IMR-90 (cell line): ENCODE measurements around the gene ZDHHC14. TPM values are rescaled to one million over a fixed set of nuclear protein-coding genes. Genes with fewer than 3 reads are reported as not detected.

Source experiments
- ATAC-seq: fragments of 200-7000 bp; cut with Tn5 transposase; 2 replicates; pipeline ENCODE4 v1.9.1; 2020; ENCODE audit warnings: low read depth, mild to moderate bottlenecking, moderate library complexity
- BruUV-seq: library from RNA; stranded (reverse); fragments of 400-500 nt; replicated peaks from 2 replicates; lab custom pipeline; 2021; lab: Mats Ljungman, UMichigan
- CTCF ChIA-PET: fragments of 300-600 bp; formaldehyde crosslinking; extraction: SDS; loops from one replicate; lab custom pipeline; 2021; ENCODE audit warnings: antibody characterized with exemption; lab: Yijun Ruan, JAX
- POLR2A ChIA-PET: fragments of 300-600 bp; sonication (Branson Sonifier 250); formaldehyde crosslinking; loops from one replicate; lab custom pipeline; 2022; ENCODE audit warnings: antibody characterized with exemption; ENCODE audit not compliant: unreplicated experiment; lab: Charles Lee
- DNase-seq: peaks from one replicate; pipeline ENCODE4 v3.0.0; 2013
- H2AFZ ChIP-seq: replicated peaks from 2 replicates; pipeline ENCODE3; 2013; ENCODE audit warnings: low read length, mild to moderate bottlenecking; ENCODE audit not compliant: poor library complexity
- H2AK5ac ChIP-seq: 2 replicates; pipeline ENCODE4 v1.6.1; 2013; ENCODE audit warnings: low read depth, low read length, inconsistent platforms
- H2AK9ac ChIP-seq: replicated peaks from 2 replicates; pipeline ENCODE3; 2013; ENCODE audit warnings: mild to moderate bottlenecking, low read depth, low read length, moderate library complexity; ENCODE audit not compliant: poor library complexity
- H2BK120ac ChIP-seq: 2 replicates; pipeline ENCODE4 v1.6.1; 2013; ENCODE audit warnings: low read depth, low read length, inconsistent platforms
- H2BK15ac ChIP-seq: 3 replicates; pipeline ENCODE4 v1.6.1; 2013; ENCODE audit warnings: low read depth, low read length, inconsistent platforms
- H2BK20ac ChIP-seq: 2 replicates; pipeline ENCODE4 v1.6.1; 2013; ENCODE audit warnings: low read depth, mild to moderate bottlenecking, inconsistent platforms, low read length, moderate library complexity
- H2BK5ac ChIP-seq: 2 replicates; pipeline ENCODE4 v1.6.1; 2013; ENCODE audit warnings: mild to moderate bottlenecking, low read depth, low read length, inconsistent platforms; ENCODE audit not compliant: poor library complexity, severe bottlenecking
- H3K14ac ChIP-seq: replicated peaks from 2 replicates; pipeline ENCODE4 v1.6.1; 2013; ENCODE audit warnings: low read depth, low read length, inconsistent platforms
- H3K18ac ChIP-seq: 2 replicates; pipeline ENCODE4 v1.6.1; 2013; ENCODE audit warnings: low read depth, low read length, control low read depth
- H3K23ac ChIP-seq: 2 replicates; pipeline ENCODE4 v1.6.1; 2013; ENCODE audit warnings: low read depth, low read length, inconsistent platforms
- H3K27ac ChIP-seq: 2 replicates; pipeline ENCODE4 v1.5.1; 2013; ENCODE audit warnings: mild to moderate bottlenecking, control low read depth, low read length; ENCODE audit not compliant: insufficient read depth
- H3K27me3 ChIP-seq: 2 replicates; pipeline ENCODE4 v1.6.1; 2013; ENCODE audit warnings: low read length; ENCODE audit not compliant: control insufficient read depth, insufficient read depth
- H3K36me3 ChIP-seq: 2 replicates; pipeline ENCODE4 v1.6.1; 2013; ENCODE audit warnings: low read length, mixed read lengths; ENCODE audit not compliant: control insufficient read depth, insufficient read depth
- H3K4ac ChIP-seq: 2 replicates; pipeline ENCODE4 v1.6.1; 2013; ENCODE audit warnings: low read depth, low read length, inconsistent platforms
- H3K4me1 ChIP-seq: 2 replicates; pipeline ENCODE4 v1.6.1; 2013; ENCODE audit warnings: low read length, mixed read lengths; ENCODE audit not compliant: control insufficient read depth, insufficient read depth
- H3K4me2 ChIP-seq: 2 replicates; pipeline ENCODE4 v1.6.1; 2013; ENCODE audit warnings: low read depth, mild to moderate bottlenecking, control low read depth, low read length, moderate library complexity
- H3K4me3 ChIP-seq: 2 replicates; pipeline ENCODE4 v1.5.1; 2013; ENCODE audit warnings: low read depth, mild to moderate bottlenecking, control low read depth, low read length, moderate library complexity; ENCODE audit not compliant: insufficient read depth
- H3K56ac ChIP-seq: 2 replicates; pipeline ENCODE4 v1.6.1; 2013; ENCODE audit warnings: low read length, inconsistent platforms; ENCODE audit not compliant: insufficient read depth; ENCODE audit errors: extremely low read depth
- H3K79me1 ChIP-seq, 2 experiments: 2 replicates each; pipeline ENCODE4 v1.6.1; 2013; ENCODE audit warnings: low read length in 2 of 2, inconsistent platforms in 1 of 2, low read depth in 1 of 2
- H3K9ac ChIP-seq: 2 replicates; pipeline ENCODE4 v1.6.1; 2013; ENCODE audit warnings: low read depth, low read length, control low read depth
- H3K9me1 ChIP-seq: 2 replicates; pipeline ENCODE4 v1.6.1; 2013; ENCODE audit warnings: low read length, inconsistent platforms; ENCODE audit not compliant: insufficient read depth
- H3K9me3 ChIP-seq: 2 replicates; pipeline ENCODE4 v1.6.1; 2013; ENCODE audit warnings: low read length; ENCODE audit not compliant: control insufficient read depth, insufficient read depth
- H4K20me1 ChIP-seq: 2 replicates; pipeline ENCODE4 v1.6.1; 2013; ENCODE audit warnings: low read length, inconsistent platforms; ENCODE audit not compliant: insufficient read depth
- H4K5ac ChIP-seq: 2 replicates; pipeline ENCODE4 v1.6.1; 2013; ENCODE audit warnings: mild to moderate bottlenecking, low read depth, low read length, control low read depth
- H4K8ac ChIP-seq, 2 experiments: 2 replicates each; pipeline ENCODE4 v1.6.1; 2013; ENCODE audit warnings: low read depth in 2 of 2, low read length in 2 of 2, control low read depth in 1 of 2, inconsistent platforms in 1 of 2
- H4K91ac ChIP-seq: 2 replicates; pipeline ENCODE4 v1.6.1; 2013; ENCODE audit warnings: low read depth, low read length, inconsistent platforms; ENCODE audit not compliant: insufficient read depth
- SMC3 ChIP-seq: fragments of 150-350 bp; IDR thresholded peaks from 2 replicates; pipeline ENCODE4 v1.6.1; 2016; ENCODE audit warnings: low read depth, mild to moderate bottlenecking, antibody characterized with exemption, low read length, moderate library complexity
- USF2 ChIP-seq: fragments of 150-350 bp; IDR thresholded peaks from 2 replicates; pipeline ENCODE4 v1.6.1; 2017; ENCODE audit warnings: mild to moderate bottlenecking, antibody characterized with exemption, low read length, low read depth
- WGBS, 2 experiments: methylation state at CpG; one replicate each; pipeline versions ENCODE4 v1.1.5 to v1.1.7; 2013; ENCODE audit warnings: missing lambda C conversion rate in 2 of 2; ENCODE audit not compliant: insufficient read length in 1 of 2; ENCODE audit errors: extremely low coverage in 2 of 2; 5-methylcytosine and 5-hydroxymethylcytosine counted together
- dilution Hi-C: fragments of 300-500 bp; cut with HindIII; formaldehyde crosslinking; loops from one replicate; pipeline ENCODE4 v1.14.3; 2018; ENCODE audit warnings: low sequenced_read_pairs; ENCODE audit not compliant: unreplicated experiment
- in situ Hi-C: fragments of 300-500 bp; cut with MboI; formaldehyde crosslinking; loops from 3 replicates; pipeline ENCODE4 v1.14.3; 2019; ENCODE audit warnings: low sequenced_read_pairs, inconsistent platforms, mixed read lengths
- intact Hi-C: fragments of 100-400 bp; cut with micrococcal nuclease; formaldehyde crosslinking; loops from 2 replicates; pipeline ENCODE4 v1.10.0; 2022
- polyA plus RNA-seq, 3 experiments: library from polyadenylated mRNA; depleted of rRNA; stranded (reverse); fragments of >200 nt; gene quantifications; 2 replicates each; pipeline ENCODE4 v1.2.3, GENCODE V29; 2012; ENCODE audit warnings: low replicate concordance in 1 of 3
- total RNA-seq: library from RNA; depleted of rRNA; stranded (reverse); fragments of >200 nt; gene quantifications from 2 replicates; pipeline ENCODE4 v1.2.3, GENCODE V29; 2012

The ZDHHC14 gene
- total and polyA plus RNA-seq, 2 of the 4 experiments (the other 2 are of a cell fraction), result 0.90 to 2.0 TPM

GRCh38 chr6:157524735-157525134 is 143.7 kb downstream of the ZDHHC14 start:
- ChIA-PET CTCF (interaction anchor here (0.6 kb wide), 1 partner anchor 98 kb away, joined by 3 read pairs; no protein-coding TSS in a partner anchor), POLR2A (no interaction called here)
- Histone ChIP-seq H3K4ac (no peak overlapping the region), H4K8ac (no peak overlapping the region), H2BK5ac (no peak overlapping the region), H3K9me1 (no peaks in the 10 kb centered on the region), H2BK20ac (no peak overlapping the region), H2AK9ac (no peak overlapping the region), H3K9me3 (no peaks in the 10 kb centered on the region), H3K9ac (no peak overlapping the region), H2BK120ac (no peak overlapping the region), H3K4me2 (no peak overlapping the region), H3K18ac (no peak overlapping the region), H3K23ac (no peak overlapping the region), H3K56ac (no peak overlapping the region), H3K27ac (no peak overlapping the region), H3K14ac (no peak overlapping the region), H3K4me1 (peaks cover 2% of the 10 kb centered on the region; the same call in 1 of the 2 replicates), H2BK15ac (no peak overlapping the region), H3K36me3 (no peaks in the 10 kb centered on the region), H4K20me1 (no peaks in the 10 kb centered on the region), H2AK5ac (no peak overlapping the region), H2AFZ (no peak overlapping the region), H3K4me3 (no peak overlapping the region), H4K91ac (no peak overlapping the region), H3K27me3 (no peaks in the 10 kb centered on the region), H3K79me1 (no peaks in the 10 kb centered on the region), H4K5ac (no peak overlapping the region)
- ATAC-seq (no peak), DNase-seq (no peak)
- dilution Hi-C loops (no loop called here), intact Hi-C loops (loop anchor here (5.0 kb wide), 1 partner anchor 142 kb away; the partner anchor contains the start of gene ZDHHC14), in situ Hi-C loops (no loop called here)
- no CpG with 5 or more reads among the region's 2 CpGs for WGBS, 2 experiments
- BruUV-seq, result no TSS peak
- TF ChIP-seq USF2, result no peak
- no peak for TF ChIP-seq SMC3
